Mammary epithelial cell (primary cell): ENCODE results near the gene CDS1.

Experiments
- CTCF ChIP-seq, 2 donors: IDR thresholded peaks in 1 of 2; conservative IDR thresholded peaks in 1 of 2; 2 replicates each; pipeline ENCODE4 v1.5.1; 2011 to 2012; ENCODE audit warnings: inconsistent platforms in 2 of 2, low read length in 2 of 2, mild to moderate bottlenecking in 2 of 2, control low read depth in 1 of 2, low read depth in 1 of 2; ENCODE audit not compliant: insufficient read depth in 1 of 2; ENCODE audit errors: extremely low read depth in 1 of 2
- EZH2 ChIP-seq: IDR thresholded peaks from 2 replicates; pipeline ENCODE4 v1.6.1; 2012; ENCODE audit warnings: low read length, inconsistent platforms, borderline replicate concordance

GRCh38 chr4:84689197-84689596 lies 106.3 kb downstream of the CDS1 start:
- no peak for TF ChIP-seq CTCF (conservative IDR thresholded peaks at IDR 0.05 in 1 of 2, IDR thresholded peaks at IDR 0.05 in 1 of 2; ENCODE audit: extremely low read depth in 1 of 2, insufficient read depth in 1 of 2, low read depth in 1 of 2, low read length in 2 of 2)
- no peak for TF ChIP-seq EZH2
